ENCODE data around the gene FBH1. TPM values are rescaled to one million over a fixed set of nuclear protein-coding genes. Genes with fewer than 3 reads are reported as not detected.
"Not testable (repeated sequence)": the region's sequence is repeated elsewhere in the genome, so short reads cannot be mapped to it uniquely, and the experiment has no call there.

Gene FBH1
- 10 to 100 TPM; 62.6 to 64.4 TPM for total RNA-seq

DNA sequence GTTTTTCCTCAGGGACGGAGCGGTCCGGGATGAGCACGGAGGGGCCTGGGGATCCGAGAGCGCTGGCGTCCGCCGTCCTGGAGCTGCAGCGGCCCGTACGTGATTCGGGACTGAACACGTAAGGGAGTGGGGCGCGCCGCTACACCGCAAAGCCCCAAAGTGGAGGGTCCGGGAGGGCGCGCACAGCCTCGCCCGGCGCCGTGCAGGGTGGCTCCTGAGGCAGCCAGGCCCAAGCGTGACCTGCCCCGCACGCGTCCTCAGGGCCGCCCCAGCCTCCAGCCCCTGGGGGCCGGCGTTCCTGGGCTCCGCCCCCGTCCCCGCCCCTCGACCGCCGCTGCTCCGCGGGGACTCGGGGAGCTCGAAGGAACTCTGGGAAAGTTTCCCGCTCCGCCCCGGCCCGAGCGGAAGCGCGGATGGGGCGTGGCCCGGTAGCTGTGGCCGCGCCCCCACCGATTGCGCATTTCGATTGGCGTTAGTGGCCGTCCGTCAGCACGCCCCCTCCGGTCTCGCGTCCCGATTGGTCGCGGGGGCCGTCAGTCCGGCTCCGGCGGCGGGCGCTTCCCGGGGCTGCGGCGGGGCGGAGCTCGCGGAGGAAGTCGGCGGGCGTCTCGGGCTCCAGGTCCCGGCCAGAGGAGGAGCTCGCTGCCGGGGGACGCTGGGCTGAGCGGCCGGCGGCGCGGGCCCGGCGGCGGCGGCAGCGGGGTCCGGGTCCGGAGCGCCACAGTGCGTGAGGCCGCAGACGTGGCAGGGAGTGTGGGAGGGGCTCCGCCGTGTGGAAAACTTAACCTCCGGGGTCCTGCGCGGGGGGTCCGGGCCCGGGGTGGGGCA lies at the start of gene FBH1, which contains the start of gene ANKRD16:
Gene FBH1 (plus strand): TSS at position 620 of the 828 bp plus-strand sequence. CDS start 103 bp downstream, at position 723.
Gene ANKRD16 (minus strand): TSS at position 270 of the 828 bp plus-strand sequence. CDS start 539 bp downstream, outside the sequence.
- Mint-ChIP-seq H3K36me3 (ENCODE audit: low read depth) (peaks cover 22% of the 10 kb centered on the region), H3K4me3 (peak within 1 kb of the TSS; percentile 83), H3K9me3 (ENCODE audit: insufficient read depth) (no peaks in the 10 kb centered on the region), H3K4me1 (ENCODE audit: low read depth) (peaks cover 42% of the 10 kb centered on the region), H3K27me3 (ENCODE audit: low read depth) (no peaks in the 10 kb centered on the region), H3K27ac (peak within 1 kb of the TSS; percentile 75)
- DNase-seq = peak; percentile 97
- ATAC-seq = peak; percentile 87
- CTCF ChIA-PET = interaction anchor here (0.6 to 3.1 kb wide), 12 partner anchors 8 to 512 kb away, joined by 3 to 12 read pairs (median 4); partner anchors contain the start of gene IL15RA
- POLR2A ChIA-PET = interaction anchor here (0.6 to 2.6 kb wide), 4 partner anchors 14 to 87 kb away, joined by 4 to 14 read pairs (median 6); partner anchors contain the start of genes GDI2 and IL15RA

DNA sequence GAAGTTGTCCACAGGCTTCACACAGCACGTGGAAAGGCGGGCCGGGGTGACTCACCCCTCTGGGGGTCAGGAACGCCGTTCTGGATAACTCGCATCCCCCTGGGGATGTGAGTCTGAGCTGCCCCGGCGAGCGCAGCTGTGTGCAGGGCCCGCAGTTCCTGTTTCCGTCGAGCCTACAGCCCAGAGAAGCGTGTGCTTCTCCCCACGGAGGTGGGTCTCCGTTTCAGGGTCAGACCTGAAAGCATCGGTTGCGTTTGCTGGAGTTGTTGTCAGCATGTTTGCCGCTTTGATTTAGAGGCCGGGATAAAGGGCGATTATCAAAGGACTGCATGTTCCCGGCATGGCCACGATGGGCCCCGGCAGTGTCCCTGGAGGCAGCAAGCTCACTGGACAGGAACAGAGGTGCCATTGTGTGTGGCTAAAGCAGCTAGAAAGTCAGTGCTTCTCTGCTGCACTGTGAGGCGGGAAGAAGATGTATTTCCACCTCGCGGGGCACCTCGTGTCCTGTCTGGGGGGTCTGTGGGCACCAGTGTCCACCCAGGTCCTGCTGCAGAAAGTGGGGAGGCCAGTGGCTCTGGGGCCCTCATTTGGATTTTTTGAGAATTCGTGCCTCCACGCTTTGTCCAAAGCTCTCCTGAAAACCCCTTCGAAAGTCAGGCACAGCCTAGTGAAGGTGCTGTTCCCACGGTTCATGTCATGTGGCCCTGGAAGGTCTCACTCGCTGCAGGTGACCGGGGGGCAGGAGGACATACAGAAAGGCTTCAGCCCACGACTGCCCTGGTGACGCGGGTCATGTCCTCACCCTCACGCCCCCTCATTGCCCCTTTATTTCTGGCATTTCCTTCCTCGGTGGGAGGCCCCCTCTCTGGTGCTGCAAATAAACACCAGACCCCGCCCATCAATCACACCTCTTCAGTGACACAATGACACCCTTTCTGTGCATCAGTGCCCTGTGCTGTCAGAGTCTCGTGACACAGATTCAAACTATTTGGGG lies 49.4 kb upstream of the FBH1 start:
- no peak for ATAC-seq
- H3K27ac Mint-ChIP-seq = no peak overlapping the region

DNA sequence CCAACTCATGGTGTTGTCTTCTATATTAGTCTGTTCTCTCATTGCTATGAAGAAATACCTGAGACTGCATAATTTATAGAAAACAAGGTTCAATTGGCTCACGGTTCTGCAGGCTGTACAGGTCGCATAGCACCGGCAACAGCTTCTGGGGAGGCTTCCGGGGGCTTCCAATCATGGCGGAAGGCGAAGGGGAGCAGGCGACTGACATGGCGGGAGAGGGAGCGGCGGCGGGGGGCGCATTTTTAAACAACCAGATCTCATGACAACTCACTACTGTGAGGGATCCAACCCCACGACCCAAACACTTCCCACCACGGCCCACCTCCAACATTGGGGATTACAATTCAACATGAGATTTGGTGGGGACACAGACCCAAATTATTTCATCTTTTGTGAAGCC lies 48.1 kb upstream of the FBH1 start:
- ChIA-PET CTCF (no interaction called here), POLR2A (no interaction called here)
- H3K4me1 Mint-ChIP-seq (ENCODE audit: low read depth) = peaks cover 8% of the 10 kb centered on the region
- peaks cover 5% of the 10 kb centered on the region for H3K27me3 Mint-ChIP-seq (ENCODE audit: low read depth)
- H3K4me3 Mint-ChIP-seq = no peak overlapping the region
- no peak for ATAC-seq
- no peak overlapping the region for H3K27ac Mint-ChIP-seq
- no peaks in the 10 kb centered on the region for H3K9me3 Mint-ChIP-seq (ENCODE audit: insufficient read depth)
- DNase-seq = no peak
- no peaks in the 10 kb centered on the region for H3K36me3 Mint-ChIP-seq (ENCODE audit: low read depth)

More for the DNA sequence above, 49.4 kb upstream of the FBH1 start:
- CTCF ChIA-PET = no interaction called here
- no peak overlapping the region for H3K4me3 Mint-ChIP-seq
- no peaks in the 10 kb centered on the region for H3K4me1 Mint-ChIP-seq (ENCODE audit: low read depth)
- POLR2A ChIA-PET = no interaction called here
- peaks cover 5% of the 10 kb centered on the region for H3K27me3 Mint-ChIP-seq (ENCODE audit: low read depth)
- no peaks in the 10 kb centered on the region for H3K9me3 Mint-ChIP-seq (ENCODE audit: insufficient read depth)
- no peaks in the 10 kb centered on the region for H3K36me3 Mint-ChIP-seq (ENCODE audit: low read depth)
- DNase-seq = no peak

DNA sequence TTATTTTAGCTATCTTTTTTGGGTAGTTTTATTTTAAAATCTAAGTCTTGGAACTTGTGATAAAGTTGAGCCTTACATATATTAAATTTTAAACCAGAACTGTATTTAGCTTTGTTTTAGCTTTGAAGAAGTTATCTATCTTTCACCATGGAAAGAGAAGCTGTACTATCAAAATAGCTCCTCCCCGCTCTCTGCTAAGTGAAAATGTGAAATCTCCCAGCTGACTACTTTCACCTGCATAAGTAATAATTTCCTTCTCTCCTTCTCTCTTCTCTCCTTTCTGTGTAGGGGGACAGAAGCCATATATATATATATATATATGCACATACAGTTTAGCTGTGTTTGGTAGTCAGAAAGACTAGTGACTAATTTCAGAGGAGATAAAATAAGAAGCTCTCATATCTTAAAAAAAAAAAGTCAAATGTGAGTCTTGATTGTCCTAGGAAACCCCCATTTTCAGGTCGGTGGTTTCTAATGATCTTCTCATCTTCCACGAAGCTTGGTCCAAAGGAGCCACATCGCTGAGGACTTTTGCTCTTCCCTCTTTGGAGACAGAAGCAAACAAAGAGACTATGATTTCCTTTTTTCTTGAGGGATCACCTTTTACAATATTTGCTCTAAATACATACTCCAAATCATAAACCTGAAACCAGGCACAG lies 46.2 kb upstream of the FBH1 start:
- H3K27me3 Mint-ChIP-seq (ENCODE audit: low read depth) = peaks cover 5% of the 10 kb centered on the region
- POLR2A ChIA-PET = interaction anchor here (0.6 to 1.0 kb wide), 2 partner anchors 30 to 1596 kb away, joined by 3 to 4 read pairs; partner anchors contain the start of gene GDI2
- H3K36me3 Mint-ChIP-seq (ENCODE audit: low read depth) = no peaks in the 10 kb centered on the region
- DNase-seq (no peak), ATAC-seq (no peak)
- CTCF ChIA-PET = interaction anchor here (0.8 to 1.1 kb wide), 4 partner anchors 16 to 558 kb away, joined by 3 to 4 read pairs (median 3); no protein-coding TSS in a partner anchor
- no peak overlapping the region for H3K27ac Mint-ChIP-seq
- H3K4me3 Mint-ChIP-seq = no peak overlapping the region
- H3K4me1 Mint-ChIP-seq (ENCODE audit: low read depth) = peaks cover 8% of the 10 kb centered on the region
- no peaks in the 10 kb centered on the region for H3K9me3 Mint-ChIP-seq (ENCODE audit: insufficient read depth)

DNA sequence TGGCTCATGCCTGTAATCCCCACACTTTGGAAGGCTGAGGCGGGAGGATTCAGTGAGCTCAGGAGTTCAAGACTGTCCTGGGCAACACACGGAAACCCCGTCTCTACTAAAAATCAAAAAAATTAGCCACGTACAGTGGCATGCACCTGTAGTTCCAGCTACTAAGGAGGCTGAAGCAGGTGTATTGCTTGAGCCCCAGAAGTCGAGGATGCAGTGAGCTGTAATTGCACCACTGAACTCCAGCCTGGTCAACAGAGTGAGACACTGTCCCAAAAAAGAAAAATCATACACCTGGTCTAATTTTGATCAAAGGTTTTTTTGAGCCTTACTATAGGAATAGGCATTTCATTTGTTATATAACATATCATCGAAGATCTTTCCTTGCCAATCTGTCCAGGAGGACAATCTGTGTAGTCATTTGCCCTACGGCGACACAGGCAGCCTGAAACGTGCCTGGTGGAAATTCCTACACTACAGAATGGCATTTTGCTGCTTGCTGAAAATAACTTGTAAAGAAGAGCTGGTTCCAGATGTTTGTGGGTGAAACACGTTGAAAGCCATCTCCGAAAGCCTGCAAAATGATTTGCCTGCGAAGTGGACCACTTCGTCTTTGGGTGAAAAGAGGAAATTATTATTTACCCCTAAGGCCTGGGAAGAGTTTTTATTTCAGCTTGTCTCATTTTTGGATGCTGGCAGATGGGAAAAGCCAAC lies 45.5 kb upstream of the FBH1 start:
- Mint-ChIP-seq H3K36me3 (ENCODE audit: low read depth) (no peaks in the 10 kb centered on the region), H3K4me1 (ENCODE audit: low read depth) (peaks cover 8% of the 10 kb centered on the region), H3K9me3 (ENCODE audit: insufficient read depth) (no peaks in the 10 kb centered on the region), H3K4me3 (no peak overlapping the region), H3K27ac (no peak overlapping the region), H3K27me3 (ENCODE audit: low read depth) (peaks cover 5% of the 10 kb centered on the region)
- ATAC-seq (no peak), DNase-seq (no peak)
- ChIA-PET CTCF (interaction anchor here (0.8 to 1.1 kb wide), 3 partner anchors 16 to 557 kb away, joined by 3 to 4 read pairs (median 3); no protein-coding TSS in a partner anchor), POLR2A (interaction anchor here (0.6 to 0.9 kb wide), 2 partner anchors 31 to 1597 kb away, joined by 3 read pairs; partner anchors contain the start of gene GDI2)

DNA sequence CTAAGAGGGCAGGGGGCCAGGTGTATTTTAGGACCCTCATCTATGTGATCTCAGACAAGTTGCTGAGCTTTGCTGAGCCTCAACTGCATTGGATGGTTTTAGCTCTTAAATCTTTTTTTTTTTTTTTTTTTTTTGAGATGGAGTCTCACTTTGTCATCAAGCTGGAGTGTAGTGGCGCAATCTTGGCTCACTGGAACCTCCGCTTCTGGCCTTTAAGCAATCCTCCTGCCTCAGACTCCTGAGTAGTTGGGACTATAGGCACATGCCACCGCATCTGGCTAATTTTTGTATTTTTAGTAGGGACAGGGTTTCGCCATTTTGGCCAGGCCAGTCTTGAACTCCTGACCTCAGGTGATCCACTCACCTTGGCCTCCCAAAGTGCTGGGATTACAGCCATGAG lies 43.4 kb upstream of the FBH1 start:
- CTCF ChIA-PET, H3K4me3 Mint-ChIP-seq, ATAC-seq: not testable (repeated sequence)

DNA sequence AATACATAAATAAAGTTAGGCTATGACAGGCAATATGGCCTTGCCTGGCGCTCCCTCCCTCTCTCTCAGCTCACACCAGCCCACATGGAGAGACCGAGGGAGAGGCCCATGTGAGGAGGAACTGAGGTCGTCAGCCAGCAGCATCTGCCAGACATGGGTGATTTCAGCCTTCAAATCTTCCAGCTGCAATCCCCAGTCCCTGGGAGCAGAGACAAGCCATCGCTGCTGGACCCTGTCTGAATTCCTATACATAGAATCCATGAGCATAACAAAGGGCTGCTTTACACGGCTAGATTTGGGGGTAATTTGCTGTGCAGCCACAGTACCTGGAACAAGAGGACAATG lies 35.9 kb upstream of the FBH1 start:
- ChIA-PET CTCF (no interaction called here), POLR2A (no interaction called here)
- no peaks in the 10 kb centered on the region for H3K36me3 Mint-ChIP-seq (ENCODE audit: low read depth)
- no peaks in the 10 kb centered on the region for H3K4me1 Mint-ChIP-seq (ENCODE audit: low read depth)
- DNase-seq (no peak), ATAC-seq (no peak)
- peaks cover 1% of the 10 kb centered on the region for H3K27me3 Mint-ChIP-seq (ENCODE audit: low read depth)
- no peak overlapping the region for H3K4me3 Mint-ChIP-seq
- no peak overlapping the region for H3K27ac Mint-ChIP-seq
- H3K9me3 Mint-ChIP-seq (ENCODE audit: insufficient read depth) = no peaks in the 10 kb centered on the region

More for the DNA sequence above, 43.4 kb upstream of the FBH1 start:
- H3K4me1 Mint-ChIP-seq (ENCODE audit: low read depth); H3K36me3 Mint-ChIP-seq (ENCODE audit: low read depth); DNase-seq; POLR2A ChIA-PET; H3K27ac Mint-ChIP-seq; H3K9me3 Mint-ChIP-seq (ENCODE audit: insufficient read depth); H3K27me3 Mint-ChIP-seq (ENCODE audit: low read depth): not testable (repeated sequence)

DNA sequence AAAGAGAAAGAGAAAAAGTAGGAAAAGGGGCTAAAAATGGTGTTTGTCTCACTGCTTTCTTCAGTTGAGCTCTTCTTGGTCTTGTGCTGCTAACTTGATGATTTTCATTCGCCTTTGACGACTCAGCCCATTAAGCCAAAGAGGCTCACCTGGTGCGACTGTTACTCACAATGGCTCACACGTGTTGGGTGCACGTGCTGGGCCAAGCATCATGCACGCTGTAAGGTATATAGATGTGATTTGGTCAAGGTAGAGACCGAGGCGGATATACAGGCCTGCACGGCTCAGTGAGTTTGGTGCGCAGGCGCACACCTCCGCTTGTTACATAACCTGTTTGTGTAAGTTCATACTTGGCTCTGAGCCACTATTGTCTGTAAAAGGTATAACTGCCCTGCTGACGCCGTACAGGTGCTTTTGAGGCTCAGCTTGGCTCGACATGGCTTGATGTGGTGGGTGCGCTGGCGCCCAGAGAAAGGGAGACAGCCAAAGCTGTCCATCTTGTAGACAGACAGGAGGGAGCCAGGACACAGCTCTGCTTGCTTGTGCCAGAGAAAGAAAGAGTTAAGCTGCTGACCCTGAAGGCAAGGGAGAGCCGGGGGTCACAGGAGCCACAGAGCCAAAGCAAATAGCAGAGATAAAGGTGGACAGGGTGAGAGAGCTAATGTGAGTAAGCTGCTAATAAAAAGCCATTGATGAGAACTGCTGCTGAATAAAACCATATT lies 33.9 kb upstream of the FBH1 start:
- H3K4me3 Mint-ChIP-seq = no peak overlapping the region
- H3K9me3 Mint-ChIP-seq (ENCODE audit: insufficient read depth) = no peaks in the 10 kb centered on the region
- peaks cover 1% of the 10 kb centered on the region for H3K27me3 Mint-ChIP-seq (ENCODE audit: low read depth)
- no peak overlapping the region for H3K27ac Mint-ChIP-seq
- ChIA-PET CTCF (no interaction called here), POLR2A (interaction anchor here (0.7 kb wide), 1 partner anchor 7 kb away, joined by 3 read pairs; no protein-coding TSS in a partner anchor)
- H3K36me3 Mint-ChIP-seq (ENCODE audit: low read depth) = no peaks in the 10 kb centered on the region
- no peak for ATAC-seq
- no peak for DNase-seq
- no peaks in the 10 kb centered on the region for H3K4me1 Mint-ChIP-seq (ENCODE audit: low read depth)

DNA sequence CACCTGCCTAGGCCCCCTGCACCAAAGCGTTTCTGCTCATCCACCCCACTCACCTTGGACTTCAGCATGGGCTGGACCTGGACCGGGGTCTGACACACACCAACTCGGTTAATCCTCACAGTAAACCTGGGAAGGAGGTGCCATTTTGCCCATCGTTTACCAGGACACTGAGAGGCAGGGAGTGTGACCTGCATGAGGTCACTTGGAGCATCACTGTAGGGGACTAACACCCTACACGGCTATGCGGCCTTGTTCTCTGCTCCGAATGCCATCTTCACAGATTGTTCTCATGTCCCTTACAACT lies 33.4 kb upstream of the FBH1 start:
- ChIA-PET POLR2A (interaction anchor here (0.9 kb wide), 1 partner anchor 43 kb away, joined by 3 read pairs; the partner anchor contains the start of gene GDI2), CTCF (no interaction called here)

DNA sequence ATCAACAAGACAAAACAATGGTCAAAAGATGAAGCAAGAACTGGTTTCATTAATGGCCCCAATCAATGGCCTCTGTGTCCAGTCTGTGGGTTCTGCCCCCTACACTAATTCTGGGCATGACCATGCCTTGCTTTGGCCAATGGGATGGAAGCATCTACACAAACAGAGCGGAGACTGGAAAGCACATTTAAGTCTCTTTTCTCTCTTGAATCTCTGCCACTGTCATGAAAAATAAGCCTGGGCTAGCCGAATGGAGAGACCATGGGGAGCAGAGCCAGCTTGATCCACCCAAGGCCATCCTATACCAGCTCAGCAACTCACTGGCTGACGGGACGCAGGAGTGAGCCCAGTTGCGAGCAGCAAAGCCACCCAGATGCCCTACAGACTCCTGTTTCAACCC lies 31.2 kb upstream of the FBH1 start:
- no peak for ATAC-seq
- no peaks in the 10 kb centered on the region for H3K4me1 Mint-ChIP-seq (ENCODE audit: low read depth)
- peaks cover 1% of the 10 kb centered on the region for H3K27me3 Mint-ChIP-seq (ENCODE audit: low read depth)
- DNase-seq = no peak
- no peak overlapping the region for H3K4me3 Mint-ChIP-seq
- no peaks in the 10 kb centered on the region for H3K9me3 Mint-ChIP-seq (ENCODE audit: insufficient read depth)
- H3K36me3 Mint-ChIP-seq (ENCODE audit: low read depth) = no peaks in the 10 kb centered on the region
- ChIA-PET POLR2A (interaction anchor here (0.6 kb wide), 1 partner anchor 951 kb away, joined by 3 read pairs; no protein-coding TSS in a partner anchor), CTCF (no interaction called here)
- no peak overlapping the region for H3K27ac Mint-ChIP-seq

More for the DNA sequence above, 33.4 kb upstream of the FBH1 start:
- no peaks in the 10 kb centered on the region for H3K9me3 Mint-ChIP-seq (ENCODE audit: insufficient read depth)
- no peak overlapping the region for H3K4me3 Mint-ChIP-seq
- ATAC-seq (no peak), DNase-seq (no peak)
- no peaks in the 10 kb centered on the region for H3K36me3 Mint-ChIP-seq (ENCODE audit: low read depth)
- peaks cover 1% of the 10 kb centered on the region for H3K27me3 Mint-ChIP-seq (ENCODE audit: low read depth)
- no peak overlapping the region for H3K27ac Mint-ChIP-seq
- H3K4me1 Mint-ChIP-seq (ENCODE audit: low read depth) = no peaks in the 10 kb centered on the region

Measured in activated CD8-positive, alpha-beta T cell treated with anti-CD3 and anti-CD28 coated beads, Interleukin-2, amount 10 ng/mL, durations not matched to agents 7 days and 5 days (primary cell).